ENCODE results near the gene AJM1.
"Not testable (repeated sequence)": the region's sequence is repeated elsewhere in the genome, so short reads cannot be mapped to it uniquely, and the experiment has no call there.

The AJM1 gene

GRCh38 chr9:136828474-136829140 is 13.7 kb upstream of the AJM1 start:
- in situ Hi-C loops (cut with HindIII; ENCODE audit: low pct_ligation_motif_present, low pct_unique_long_range_greater_than_20kb, low sequenced_read_pairs): no loop called here
- DNase-seq: no peak

- no peak for DNase-seq
- in situ Hi-C loops (cut with HindIII; ENCODE audit: low pct_ligation_motif_present, low pct_unique_long_range_greater_than_20kb, low sequenced_read_pairs): no loop called here
Observed at GRCh38 chr9:136829412-136829811, 12.9 kb upstream of the AJM1 start.

- in situ Hi-C loops (cut with HindIII; ENCODE audit: low pct_ligation_motif_present, low pct_unique_long_range_greater_than_20kb, low sequenced_read_pairs): no loop called here
- no peak for DNase-seq
Observed at GRCh38 chr9:136829981-136830885, 12.0 kb upstream of the AJM1 start.

- in situ Hi-C loops (cut with HindIII; ENCODE audit: low pct_ligation_motif_present, low pct_unique_long_range_greater_than_20kb, low sequenced_read_pairs): no loop called here
- DNase-seq: no peak
Observed at GRCh38 chr9:136831002-136831719, 11.1 kb upstream of the AJM1 start.

- DNase-seq: no peak
- in situ Hi-C loops (cut with HindIII; ENCODE audit: low pct_ligation_motif_present, low pct_unique_long_range_greater_than_20kb, low sequenced_read_pairs): no loop called here
Observed at GRCh38 chr9:136831720-136832104, 10.6 kb upstream of the AJM1 start.

- in situ Hi-C loops (cut with HindIII; ENCODE audit: low pct_ligation_motif_present, low pct_unique_long_range_greater_than_20kb, low sequenced_read_pairs): no loop called here
Observed at GRCh38 chr9:136832581-136832980, 9.7 kb upstream of the AJM1 start.

GRCh38 chr9:136833381-136834048 is 8.8 kb upstream of the AJM1 start:
- DNase-seq; in situ Hi-C loops (cut with HindIII; ENCODE audit: low pct_ligation_motif_present, low pct_unique_long_range_greater_than_20kb, low sequenced_read_pairs): not testable (repeated sequence)

More at GRCh38 chr9:136832581-136832980, 9.7 kb upstream of the AJM1 start:
- DNase-seq: no peak

GRCh38 chr9:136835162-136835931 is 6.9 kb upstream of the AJM1 start:
- in situ Hi-C loops (cut with HindIII; ENCODE audit: low pct_ligation_motif_present, low pct_unique_long_range_greater_than_20kb, low sequenced_read_pairs): no loop called here
- DNase-seq: no peak

- DNase-seq: no peak
- in situ Hi-C loops (cut with HindIII; ENCODE audit: low pct_ligation_motif_present, low pct_unique_long_range_greater_than_20kb, low sequenced_read_pairs): no loop called here
Observed at GRCh38 chr9:136835932-136836904, 6.1 kb upstream of the AJM1 start.

- in situ Hi-C loops (cut with HindIII; ENCODE audit: low pct_ligation_motif_present, low pct_unique_long_range_greater_than_20kb, low sequenced_read_pairs): no loop called here
- no peak for DNase-seq
Observed at GRCh38 chr9:136837146-136837855, 5.0 kb upstream of the AJM1 start.

GRCh38 chr9:136837856-136838277 is 4.4 kb upstream of the AJM1 start:
- DNase-seq; in situ Hi-C loops (cut with HindIII; ENCODE audit: low pct_ligation_motif_present, low pct_unique_long_range_greater_than_20kb, low sequenced_read_pairs): not testable (repeated sequence)

GRCh38 chr9:136838314-136839228 is 3.7 kb upstream of the AJM1 start:
- in situ Hi-C loops (cut with HindIII; ENCODE audit: low pct_ligation_motif_present, low pct_unique_long_range_greater_than_20kb, low sequenced_read_pairs): no loop called here
- DNase-seq: no peak

GRCh38 chr9:136839229-136840139 is 2.8 kb upstream of the AJM1 start:
- DNase-seq: no peak
- in situ Hi-C loops (cut with HindIII; ENCODE audit: low pct_ligation_motif_present, low pct_unique_long_range_greater_than_20kb, low sequenced_read_pairs): no loop called here

- DNase-seq: no peak
- in situ Hi-C loops (cut with HindIII; ENCODE audit: low pct_ligation_motif_present, low pct_unique_long_range_greater_than_20kb, low sequenced_read_pairs): no loop called here
Observed at GRCh38 chr9:136840140-136840876, 2.0 kb upstream of the AJM1 start.
